Suppressor macrophage treated with lipopolysaccharide for 4 hours (primary cell): Measurements from ENCODE around the gene LFNG.

Source experiments
- DNase-seq: peaks from one replicate; pipeline ENCODE4 v3.0.0-alpha.2; 2020

LFNG gene

DNA sequence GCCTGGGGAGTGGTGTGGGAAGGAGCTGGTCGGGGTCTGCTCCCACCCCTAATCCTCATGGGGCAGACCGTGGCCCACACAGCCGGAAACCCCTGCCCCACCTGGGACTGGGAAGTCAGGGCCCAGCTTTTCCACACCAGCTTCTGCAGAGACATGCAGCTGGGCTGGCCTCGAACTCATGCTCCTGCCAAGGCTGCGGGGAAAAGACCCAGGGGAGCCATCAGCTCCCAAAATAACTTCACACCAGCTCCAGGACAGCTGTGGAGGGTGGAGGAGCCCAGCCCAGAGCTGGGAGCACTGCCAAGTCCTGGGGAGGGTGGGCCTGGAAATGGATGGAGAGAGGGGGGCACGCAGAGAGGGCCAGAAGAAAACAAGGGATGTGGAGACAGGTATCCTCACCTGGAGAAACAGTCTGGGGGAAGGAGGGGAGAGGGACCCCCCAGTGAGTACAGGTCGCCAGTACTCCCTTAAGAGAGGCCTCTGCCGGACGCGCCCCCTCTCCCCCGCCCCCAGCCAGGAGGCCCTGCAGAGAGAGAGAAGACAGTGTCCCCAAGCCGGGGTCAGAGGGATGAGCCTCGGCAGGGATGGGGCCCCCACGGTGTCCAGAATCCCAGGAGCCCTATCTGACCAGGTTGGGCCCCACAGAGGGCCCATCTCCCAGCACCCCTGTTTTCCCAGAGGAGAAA is 31.8 kb upstream of the LFNG start:
- DNase-seq: no peak

DNA sequence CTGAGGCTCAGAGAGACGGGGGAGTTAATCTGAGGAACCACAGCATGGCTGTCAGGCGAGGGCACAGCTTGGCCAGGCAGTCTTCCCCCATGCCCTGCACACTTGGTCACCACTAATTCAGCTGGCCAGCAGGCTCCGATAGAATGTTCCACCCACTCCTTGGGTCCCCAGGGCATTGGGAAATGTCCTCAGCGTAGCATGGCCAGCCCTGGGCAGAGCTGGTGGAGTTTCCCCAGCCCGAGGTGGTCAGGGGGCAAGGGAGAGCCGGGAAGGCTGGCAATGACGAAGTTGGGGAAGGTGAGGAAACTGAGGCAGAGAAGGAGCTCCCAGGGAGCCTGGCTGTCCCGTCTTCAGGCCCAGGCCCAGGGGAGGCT is 31.3 kb upstream of the LFNG start:
- no peak for DNase-seq

GRCh38 chr7:2488681-2489080 is 30.9 kb upstream of the LFNG start:
- no peak for DNase-seq

DNA sequence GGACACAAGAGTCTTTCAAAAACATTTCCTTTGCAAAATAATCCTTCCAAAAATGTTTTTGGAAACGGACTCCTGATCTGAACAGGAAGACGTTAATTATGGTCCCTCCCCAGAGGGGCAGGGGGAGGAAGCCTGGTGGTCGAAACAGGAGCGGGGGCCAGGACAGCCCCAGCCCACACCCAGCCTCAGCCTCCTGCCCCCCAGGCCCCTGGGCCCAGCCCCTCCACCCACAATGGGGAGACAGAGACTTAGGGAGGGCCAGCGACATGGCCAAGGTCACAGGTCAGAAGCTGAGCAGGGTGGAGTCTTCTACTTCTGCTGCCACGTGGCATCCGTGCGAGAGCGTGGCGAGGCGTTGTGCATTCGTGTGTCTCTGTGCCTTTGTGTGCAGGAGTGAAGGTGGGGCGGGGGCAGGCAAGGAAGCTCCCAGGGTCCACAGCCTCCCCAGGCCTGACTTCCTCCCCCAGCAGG is 29.4 kb upstream of the LFNG start:
- no peak for DNase-seq

DNA sequence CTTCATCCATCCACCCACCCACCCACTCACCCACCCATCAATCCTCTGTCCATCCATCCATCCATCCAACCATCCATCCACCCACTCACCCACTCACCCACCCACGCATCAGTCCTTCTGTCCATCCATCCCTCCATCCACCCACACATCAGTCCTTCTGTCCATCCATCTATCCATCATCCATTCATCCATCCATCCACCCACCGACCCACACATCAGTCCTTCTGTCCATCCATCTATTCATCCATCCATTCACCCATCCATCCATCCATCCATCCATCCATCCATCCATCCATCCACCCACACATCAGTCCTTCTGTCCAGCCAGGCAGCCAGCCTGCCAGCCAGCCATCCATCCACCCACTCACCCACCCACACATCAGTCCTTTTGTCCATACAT is 27.5 kb upstream of the LFNG start:
- no peak for DNase-seq

DNA sequence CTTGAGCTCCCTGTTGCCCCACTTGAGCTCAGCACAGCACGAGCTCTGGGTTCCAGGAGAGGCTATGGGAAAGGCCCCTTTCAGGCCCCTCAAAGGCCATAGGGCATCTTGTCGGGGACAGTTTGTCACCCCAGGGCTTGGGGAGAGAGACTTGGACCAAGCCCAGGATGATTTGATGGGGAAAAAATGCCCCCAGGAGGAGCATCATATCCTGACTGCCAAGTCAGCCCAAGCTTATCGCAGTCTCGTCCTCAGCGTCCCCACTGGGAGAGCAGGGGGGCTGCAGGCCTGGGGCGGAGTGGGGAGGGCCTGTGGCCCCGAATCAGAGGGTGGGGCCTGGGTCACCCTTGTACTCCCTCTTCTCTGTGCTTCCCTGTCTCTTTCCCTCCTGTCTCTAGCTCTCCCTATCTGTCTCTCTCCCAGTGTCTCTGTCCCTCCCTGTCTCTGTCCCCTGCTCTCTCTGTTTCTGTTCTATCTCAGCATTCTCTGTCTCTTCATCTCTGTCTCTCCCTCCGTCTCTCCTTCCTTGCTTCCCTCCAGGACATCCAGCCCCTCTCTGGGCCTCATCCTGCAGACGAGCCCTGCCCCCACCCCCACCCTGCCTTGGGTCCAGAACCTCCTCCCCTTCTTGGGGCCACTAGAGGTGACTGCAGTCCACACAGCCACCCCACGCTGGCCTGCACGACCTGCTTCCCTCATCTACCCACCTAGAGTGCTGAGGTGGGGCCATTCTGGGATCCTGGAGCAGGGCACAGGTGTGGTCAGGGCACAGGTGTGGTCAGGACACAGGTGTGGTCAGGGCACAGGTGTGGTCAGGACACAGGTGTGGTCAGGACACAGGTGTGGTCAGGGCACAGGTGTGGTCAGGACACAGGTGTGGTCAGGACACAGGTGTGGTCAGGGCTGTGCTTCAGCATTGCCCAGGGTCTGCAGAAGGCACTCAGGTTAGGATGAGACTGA is 26.1 kb upstream of the LFNG start:
- no peak for DNase-seq

DNA sequence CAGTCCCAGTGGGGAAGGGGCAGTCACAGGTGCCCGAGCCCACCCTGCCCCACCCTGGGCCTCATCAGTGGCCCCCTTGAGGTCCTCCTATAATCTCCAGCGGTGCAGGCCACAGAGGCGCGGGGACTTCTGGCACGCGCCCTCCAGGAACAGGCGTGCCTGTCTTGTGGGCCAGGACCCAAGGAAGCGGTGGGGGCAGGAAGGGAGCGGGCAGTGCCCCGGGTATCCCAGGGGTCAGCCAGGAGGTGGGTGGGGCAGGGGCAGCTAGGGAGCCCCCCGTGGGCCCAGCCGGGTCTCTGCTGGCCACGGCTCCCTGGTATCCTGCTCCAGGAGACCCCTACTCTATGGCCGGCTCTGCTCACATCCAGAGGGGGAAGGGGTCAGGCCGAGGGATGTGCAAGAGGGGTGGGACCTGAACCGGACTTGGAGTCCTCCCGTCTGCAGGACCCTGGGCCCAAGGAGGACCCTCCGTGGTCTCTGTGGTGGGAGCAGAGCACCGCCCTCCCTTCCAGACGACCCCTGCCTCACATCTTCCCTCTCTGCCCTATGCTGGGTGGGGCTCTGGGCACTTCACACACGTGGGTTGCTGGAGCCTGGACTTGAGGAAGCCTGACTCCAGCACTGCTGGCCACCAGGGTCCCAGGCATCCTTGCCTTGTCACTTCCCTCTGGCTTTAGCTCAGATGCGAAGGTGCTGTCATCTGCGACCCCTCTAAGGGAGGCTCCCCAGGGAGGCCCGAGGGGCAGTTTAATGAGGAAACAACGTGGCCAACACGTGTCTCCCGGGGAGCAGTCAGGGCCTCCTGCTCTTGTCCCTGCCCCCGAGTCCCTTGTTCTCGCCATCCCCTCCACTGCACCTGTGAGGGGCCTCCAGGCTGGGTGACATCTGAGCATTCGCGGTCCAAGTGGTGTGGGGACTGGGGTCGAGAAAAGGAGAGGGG is 25.1 kb upstream of the LFNG start:
- no peak for DNase-seq

GRCh38 chr7:2495418-2496299 is 23.9 kb upstream of the LFNG start:
- DNase-seq: no peak

- DNase-seq: no peak
These were observed 23.2 kb upstream of the LFNG start for GRCh38 chr7:2496375-2496774.

- no peak for DNase-seq
These were observed 22.5 kb upstream of the LFNG start for GRCh38 chr7:2497065-2497464.

DNA sequence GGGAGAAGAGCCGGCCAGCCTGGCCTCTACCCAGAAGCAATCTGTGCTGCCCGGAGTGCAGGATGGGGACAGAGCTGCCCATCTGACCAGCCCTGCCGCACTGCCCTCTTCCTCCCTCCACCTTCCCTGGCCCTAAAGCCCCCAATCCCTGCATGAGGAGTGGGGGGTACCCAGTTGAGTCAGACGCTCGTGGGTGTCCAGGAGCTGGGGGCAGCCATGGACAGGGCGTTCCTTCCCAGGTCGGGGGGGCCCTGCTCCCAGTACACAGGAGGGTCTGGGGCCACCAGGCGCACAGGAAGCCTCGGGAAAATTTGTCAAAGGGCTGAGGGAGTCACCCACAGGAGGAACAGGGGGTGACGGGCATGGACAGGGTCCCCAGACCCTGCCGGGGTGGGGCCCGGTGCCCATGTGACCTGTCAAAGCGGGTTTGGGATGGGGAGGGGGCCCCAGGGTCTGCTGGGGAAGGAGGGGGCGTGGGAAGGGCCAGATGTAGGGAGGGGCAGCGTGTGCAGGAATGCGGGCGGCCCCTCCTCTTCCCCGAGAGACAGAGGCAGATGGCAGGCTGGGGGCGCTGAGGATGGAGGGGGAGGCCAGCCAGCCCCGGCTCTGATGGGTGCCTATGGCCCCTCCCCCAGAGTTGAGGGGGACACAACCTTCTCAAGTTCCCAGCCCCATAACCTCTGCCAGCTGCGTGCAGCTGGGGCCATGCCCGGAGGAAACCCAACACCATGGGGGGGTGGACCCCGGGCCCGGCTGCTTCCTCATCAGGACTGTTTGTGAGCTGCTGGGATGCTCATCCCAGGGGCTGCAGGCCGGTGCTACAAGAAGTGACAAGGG is 21.9 kb upstream of the LFNG start:
- no peak for DNase-seq

DNA sequence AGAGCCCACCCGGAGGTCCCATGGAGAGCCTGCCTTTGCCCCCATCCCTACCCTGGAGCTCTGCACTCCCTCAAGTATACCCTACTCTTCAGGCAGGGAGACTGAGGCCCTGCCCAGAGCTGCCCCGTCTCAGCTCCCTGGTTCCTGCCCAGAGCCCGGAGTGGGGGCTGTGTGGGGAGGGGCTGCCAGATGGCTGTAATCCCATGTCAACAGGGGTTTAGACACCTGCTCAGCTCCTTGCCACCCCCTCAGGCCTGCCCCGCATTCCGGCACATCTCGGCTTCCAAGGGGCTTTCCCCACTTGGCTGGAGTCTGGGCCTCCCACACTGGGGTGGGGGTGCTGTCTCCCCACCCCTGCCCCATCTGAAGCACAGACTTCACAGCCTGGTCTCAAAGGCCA is 20.9 kb upstream of the LFNG start:
- no peak for DNase-seq

- no peak for DNase-seq
These were observed 20.4 kb upstream of the LFNG start for GRCh38 chr7:2499181-2499580.

- no peak for DNase-seq
These were observed 19.7 kb upstream of the LFNG start for GRCh38 chr7:2499719-2500430.

- DNase-seq: no peak
These were observed 18.9 kb upstream of the LFNG start for GRCh38 chr7:2500701-2501100.

GRCh38 chr7:2501947-2502646 is 17.5 kb upstream of the LFNG start:
- no peak for DNase-seq

GRCh38 chr7:2502647-2502966 is 17.0 kb upstream of the LFNG start:
- DNase-seq: no peak

DNA sequence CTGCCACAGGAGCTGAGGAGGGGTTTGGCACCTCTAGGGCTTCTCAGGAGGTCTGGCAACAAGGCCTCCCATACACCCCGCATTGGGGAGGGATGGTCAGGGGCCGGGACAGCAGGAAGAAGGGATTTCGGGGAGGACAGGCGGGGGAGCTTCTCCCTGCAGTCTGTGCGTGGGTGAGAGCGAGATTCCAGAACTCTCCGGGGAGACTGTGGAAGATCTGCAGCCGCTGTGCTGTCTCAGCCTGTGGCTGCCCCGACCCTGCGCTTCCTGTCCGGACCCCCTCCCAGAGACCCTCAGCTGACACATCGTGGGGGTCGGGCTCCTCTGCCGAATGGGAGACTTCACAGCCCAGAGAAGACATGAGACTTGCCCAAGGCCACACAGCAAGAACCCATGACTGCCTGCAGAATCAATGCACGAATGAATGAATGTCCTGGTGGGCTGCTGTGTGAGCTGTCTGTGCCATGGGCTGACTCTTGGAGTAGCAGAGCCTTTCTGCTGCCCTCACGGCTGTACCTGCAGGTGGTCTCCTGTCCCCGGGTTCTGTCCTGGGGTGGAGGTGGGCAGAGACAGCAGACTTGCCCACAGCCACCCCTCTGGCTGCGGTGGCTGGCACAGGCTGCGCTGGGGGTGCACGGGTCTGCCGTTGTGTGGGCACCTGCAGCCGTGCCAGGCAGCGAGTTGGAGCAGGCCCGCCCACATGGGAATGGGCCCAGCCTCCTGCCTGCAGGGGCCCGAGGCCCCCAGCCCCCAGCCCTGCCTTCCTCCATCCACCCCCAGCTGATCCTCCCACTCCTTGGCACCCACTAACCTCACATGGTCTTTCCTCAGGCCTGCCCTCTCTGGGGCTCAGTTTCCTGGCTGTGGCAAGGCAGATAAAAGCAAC is 16.3 kb upstream of the LFNG start:
- no peak for DNase-seq
